Endothelial cell of umbilical vein (primary cell): ENCODE results near the gene GCM1.

Source experiments
- EZH2 ChIP-seq: IDR thresholded peaks from 2 replicates; pipeline ENCODE4 v1.6.1; 2012; ENCODE audit warnings: borderline replicate concordance, low read depth, mild to moderate bottlenecking, moderate library complexity, low read length, inconsistent platforms; ENCODE audit not compliant: severe bottlenecking
- TF ChIP-seq, protein P1 (sequence below), 2 donors: IDR thresholded peaks; 1 replicate in 1 of 2; 2 replicates in 1 of 2; pipeline ENCODE4 v1.5.1; 2011; ENCODE audit warnings: low read length in 2 of 2, mild to moderate bottlenecking in 2 of 2, moderate library complexity in 2 of 2, control low read depth in 1 of 2, inconsistent platforms in 1 of 2, low read depth in 1 of 2; ENCODE audit not compliant: insufficient read depth in 1 of 2; ENCODE audit errors: extremely low read depth in 1 of 2

DNA sequence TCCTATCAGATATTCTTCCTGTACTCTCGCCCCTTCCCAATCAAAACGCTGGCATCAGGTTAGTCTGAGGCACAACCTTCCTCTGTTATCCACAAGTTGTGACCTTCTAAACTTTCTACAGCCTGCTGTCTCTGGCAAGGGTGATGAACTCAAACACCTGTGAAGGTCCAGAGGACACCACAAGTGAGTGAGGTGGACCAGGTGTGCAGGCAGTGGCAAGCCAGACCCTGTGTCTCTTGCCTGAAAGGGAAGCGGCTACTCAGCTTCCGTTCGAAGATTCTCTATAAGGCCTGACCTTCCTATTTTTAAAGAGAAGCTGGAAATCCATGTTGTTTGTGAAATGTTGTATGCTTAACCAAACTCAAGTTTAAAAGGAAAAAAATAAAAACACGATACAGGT lies 36.8 kb downstream of the GCM1 start:
- TF ChIP-seq, protein P1, sequence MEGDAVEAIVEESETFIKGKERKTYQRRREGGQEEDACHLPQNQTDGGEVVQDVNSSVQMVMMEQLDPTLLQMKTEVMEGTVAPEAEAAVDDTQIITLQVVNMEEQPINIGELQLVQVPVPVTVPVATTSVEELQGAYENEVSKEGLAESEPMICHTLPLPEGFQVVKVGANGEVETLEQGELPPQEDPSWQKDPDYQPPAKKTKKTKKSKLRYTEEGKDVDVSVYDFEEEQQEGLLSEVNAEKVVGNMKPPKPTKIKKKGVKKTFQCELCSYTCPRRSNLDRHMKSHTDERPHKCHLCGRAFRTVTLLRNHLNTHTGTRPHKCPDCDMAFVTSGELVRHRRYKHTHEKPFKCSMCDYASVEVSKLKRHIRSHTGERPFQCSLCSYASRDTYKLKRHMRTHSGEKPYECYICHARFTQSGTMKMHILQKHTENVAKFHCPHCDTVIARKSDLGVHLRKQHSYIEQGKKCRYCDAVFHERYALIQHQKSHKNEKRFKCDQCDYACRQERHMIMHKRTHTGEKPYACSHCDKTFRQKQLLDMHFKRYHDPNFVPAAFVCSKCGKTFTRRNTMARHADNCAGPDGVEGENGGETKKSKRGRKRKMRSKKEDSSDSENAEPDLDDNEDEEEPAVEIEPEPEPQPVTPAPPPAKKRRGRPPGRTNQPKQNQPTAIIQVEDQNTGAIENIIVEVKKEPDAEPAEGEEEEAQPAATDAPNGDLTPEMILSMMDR (IDR thresholded peaks at IDR 0.05; ENCODE audit: extremely low read depth in 1 of 2, insufficient read depth in 1 of 2, low read depth in 1 of 2, low read length in 2 of 2): no peak
- TF ChIP-seq EZH2: no peak
